ENCODE measurements around the gene KCTD4.

KCTD4 gene

GRCh38 chr13:45231722-45232121 is 30.9 kb upstream of the KCTD4 start:
- H3K4me1 ChIP-seq (ENCODE audit: low read depth, poor library complexity, severe bottlenecking): no peaks in the 10 kb centered on the region
- no peaks in the 10 kb centered on the region for H3K27me3 ChIP-seq (ENCODE audit: insufficient read depth, low read depth)
- no peak overlapping the region for H3K27ac ChIP-seq
- no peak overlapping the region for H2AFZ ChIP-seq (ENCODE audit: low read depth)
- H3K4me2 ChIP-seq: no peak overlapping the region
- TF ChIP-seq CTCF (conservative IDR thresholded peaks at IDR 0.05; ENCODE audit: low read depth, low read length): no peak
- no peak overlapping the region for H3K4me3 ChIP-seq (IDR thresholded peaks at IDR 0.05; ENCODE audit: insufficient read depth, low read depth, low read length)
- no peaks in the 10 kb centered on the region for H3K36me3 ChIP-seq (ENCODE audit: insufficient read depth)
- H3K9ac ChIP-seq: no peak overlapping the region
- H4K20me1 ChIP-seq (ENCODE audit: insufficient read depth): no peaks in the 10 kb centered on the region
- H3K79me2 ChIP-seq (ENCODE audit: insufficient read depth, low read depth): no peaks in the 10 kb centered on the region

- Histone ChIP-seq H4K20me1 (ENCODE audit: insufficient read depth) (no peaks in the 10 kb centered on the region), H3K27me3 (ENCODE audit: insufficient read depth, low read depth) (no peaks in the 10 kb centered on the region), H3K4me2 (no peak overlapping the region), H3K36me3 (ENCODE audit: insufficient read depth) (no peaks in the 10 kb centered on the region), H3K4me3 (IDR thresholded peaks at IDR 0.05; ENCODE audit: insufficient read depth, low read depth, low read length) (no peak overlapping the region), H3K27ac (no peak overlapping the region), H3K79me2 (ENCODE audit: insufficient read depth, low read depth) (no peaks in the 10 kb centered on the region), H3K9ac (no peak overlapping the region), H3K4me1 (ENCODE audit: low read depth, poor library complexity, severe bottlenecking) (no peaks in the 10 kb centered on the region), H2AFZ (ENCODE audit: low read depth) (no peak overlapping the region)
- TF ChIP-seq CTCF (conservative IDR thresholded peaks at IDR 0.05; ENCODE audit: low read depth, low read length): no peak
Measured at GRCh38 chr13:45231305-45231704, 30.5 kb upstream of the KCTD4 start.

GRCh38 chr13:45229172-45229571 is 28.3 kb upstream of the KCTD4 start:
- TF ChIP-seq CTCF (conservative IDR thresholded peaks at IDR 0.05; ENCODE audit: low read depth, low read length): no peak
- H3K4me1 ChIP-seq (ENCODE audit: low read depth, poor library complexity, severe bottlenecking): no peaks in the 10 kb centered on the region
- no peak overlapping the region for H3K27ac ChIP-seq
- no peaks in the 10 kb centered on the region for H3K79me2 ChIP-seq (ENCODE audit: insufficient read depth, low read depth)
- H3K4me2 ChIP-seq: no peak overlapping the region
- H3K4me3 ChIP-seq (IDR thresholded peaks at IDR 0.05; ENCODE audit: insufficient read depth, low read depth, low read length): no peak overlapping the region
- H3K27me3 ChIP-seq (ENCODE audit: insufficient read depth, low read depth): no peaks in the 10 kb centered on the region
- no peak overlapping the region for H3K9ac ChIP-seq
- no peak overlapping the region for H2AFZ ChIP-seq (ENCODE audit: low read depth)
- H4K20me1 ChIP-seq (ENCODE audit: insufficient read depth): no peaks in the 10 kb centered on the region
- H3K36me3 ChIP-seq (ENCODE audit: insufficient read depth): no peaks in the 10 kb centered on the region

- Histone ChIP-seq H3K4me2 (no peak overlapping the region), H2AFZ (ENCODE audit: low read depth) (no peak overlapping the region), H3K79me2 (ENCODE audit: insufficient read depth, low read depth) (no peaks in the 10 kb centered on the region), H3K4me1 (ENCODE audit: low read depth, poor library complexity, severe bottlenecking) (no peaks in the 10 kb centered on the region), H3K27ac (no peak overlapping the region), H4K20me1 (ENCODE audit: insufficient read depth) (no peaks in the 10 kb centered on the region), H3K36me3 (ENCODE audit: insufficient read depth) (no peaks in the 10 kb centered on the region), H3K4me3 (IDR thresholded peaks at IDR 0.05; ENCODE audit: insufficient read depth, low read depth, low read length) (no peak overlapping the region), H3K9ac (no peak overlapping the region), H3K27me3 (ENCODE audit: insufficient read depth, low read depth) (no peaks in the 10 kb centered on the region)
- TF ChIP-seq CTCF (conservative IDR thresholded peaks at IDR 0.05; ENCODE audit: low read depth, low read length): no peak
Measured at GRCh38 chr13:45228002-45228401, 27.2 kb upstream of the KCTD4 start.

GRCh38 chr13:45226024-45226423 is 25.2 kb upstream of the KCTD4 start:
- Histone ChIP-seq H3K4me1 (ENCODE audit: low read depth, poor library complexity, severe bottlenecking) (no peaks in the 10 kb centered on the region), H3K27ac (no peak overlapping the region), H3K79me2 (ENCODE audit: insufficient read depth, low read depth) (no peaks in the 10 kb centered on the region), H4K20me1 (ENCODE audit: insufficient read depth) (no peaks in the 10 kb centered on the region), H2AFZ (ENCODE audit: low read depth) (no peak overlapping the region), H3K9ac (no peak overlapping the region), H3K36me3 (ENCODE audit: insufficient read depth) (no peaks in the 10 kb centered on the region), H3K4me2 (no peak overlapping the region), H3K4me3 (IDR thresholded peaks at IDR 0.05; ENCODE audit: insufficient read depth, low read depth, low read length) (no peak overlapping the region), H3K27me3 (ENCODE audit: insufficient read depth, low read depth) (no peaks in the 10 kb centered on the region)
- no peak for TF ChIP-seq CTCF (conservative IDR thresholded peaks at IDR 0.05; ENCODE audit: low read depth, low read length)

Measured in KMS-11 (cell line).